Mesenchymal stem cell (in vitro differentiated cells and primary cell): ENCODE measurements around the gene EFR3B.

Experiments used
- DNase-seq: peaks from one replicate; pipeline ENCODE4 v3.0.0-alpha.2; 2013
- H2AFZ ChIP-seq: one replicate; pipeline ENCODE4 v1.6.1; 2013; ENCODE audit warnings: low read depth, mild to moderate bottlenecking, control low read depth, inconsistent platforms, low read length, moderate library complexity
- H2AK5ac ChIP-seq: 2 replicates; pipeline ENCODE4 v1.6.1; 2013; ENCODE audit warnings: low read length, moderate library complexity, mild to moderate bottlenecking, inconsistent platforms; ENCODE audit not compliant: severe bottlenecking
- H2BK120ac ChIP-seq: one replicate; pipeline ENCODE4 v1.6.1; 2013; ENCODE audit warnings: low read depth, mild to moderate bottlenecking, inconsistent platforms, low read length, moderate library complexity
- H2BK12ac ChIP-seq, 2 experiments: one replicate each; pipeline ENCODE4 v1.6.1; 2013; ENCODE audit warnings: inconsistent platforms in 2 of 2, low read length in 2 of 2, mild to moderate bottlenecking in 2 of 2, moderate library complexity in 2 of 2, control low read depth in 1 of 2
- H2BK15ac ChIP-seq: one replicate; pipeline ENCODE4 v1.6.1; 2013; ENCODE audit warnings: mild to moderate bottlenecking, low read depth, inconsistent platforms; ENCODE audit not compliant: poor library complexity, severe bottlenecking
- H2BK5ac ChIP-seq: 2 replicates; pipeline ENCODE4 v1.6.1; 2013; ENCODE audit warnings: low read depth, mild to moderate bottlenecking, low read length, control low read depth, inconsistent platforms; ENCODE audit not compliant: poor library complexity, severe bottlenecking
- H3K14ac ChIP-seq, 2 experiments: one replicate each; pipeline ENCODE4 v1.6.1; 2013; ENCODE audit warnings: inconsistent platforms in 2 of 2, low read length in 2 of 2, control low read depth in 1 of 2, mild to moderate bottlenecking in 1 of 2, moderate library complexity in 1 of 2
- H3K18ac ChIP-seq, 2 experiments: one replicate each; pipeline ENCODE4 v1.6.1; 2013; ENCODE audit warnings: inconsistent platforms in 2 of 2, low read length in 2 of 2, control low read depth in 1 of 2, low read depth in 1 of 2, mild to moderate bottlenecking in 1 of 2
- H3K23ac ChIP-seq, 2 experiments: one replicate each; pipeline ENCODE4 v1.6.1; 2013; ENCODE audit warnings: inconsistent platforms in 2 of 2, low read length in 2 of 2, mild to moderate bottlenecking in 2 of 2, moderate library complexity in 2 of 2, control low read depth in 1 of 2
- H3K27ac ChIP-seq: 2 replicates; pipeline ENCODE4 v1.5.1; 2013; ENCODE audit warnings: mild to moderate bottlenecking, moderate library complexity, low read length, control low read depth, inconsistent platforms; ENCODE audit not compliant: poor library complexity, severe bottlenecking
- H3K27me3 ChIP-seq, 2 experiments: 2 replicates each; pipeline versions ENCODE4 v1.6.1 to v1.7.0; 2013; ENCODE audit warnings: low read length in 2 of 2, mild to moderate bottlenecking in 2 of 2, moderate library complexity in 2 of 2, control low read depth in 1 of 2, inconsistent platforms in 1 of 2; ENCODE audit not compliant: control insufficient read depth in 1 of 2, insufficient read depth in 1 of 2
- H3K36me3 ChIP-seq, 2 experiments: 2 replicates each; pipeline versions ENCODE4 v1.6.1 to v1.7.0; 2013; ENCODE audit warnings: low read length in 2 of 2, control low read depth in 1 of 2, inconsistent platforms in 1 of 2, low read depth in 1 of 2, mild to moderate bottlenecking in 1 of 2; ENCODE audit not compliant: insufficient read depth in 2 of 2, control insufficient read depth in 1 of 2
- H3K4ac ChIP-seq, 2 experiments: one replicate each; pipeline ENCODE4 v1.6.1; 2013; ENCODE audit warnings: inconsistent platforms in 2 of 2, low read length in 2 of 2, mild to moderate bottlenecking in 2 of 2, moderate library complexity in 2 of 2, control low read depth in 1 of 2, low read depth in 1 of 2
- H3K4me1 ChIP-seq: 2 replicates; pipeline ENCODE4 v1.6.1; 2013; ENCODE audit warnings: low read depth, low read length, control low read depth; ENCODE audit not compliant: control insufficient read depth, insufficient read depth
- H3K4me2 ChIP-seq: 2 replicates; pipeline ENCODE4 v1.6.1; 2013; ENCODE audit warnings: low read length, mild to moderate bottlenecking, inconsistent platforms; ENCODE audit not compliant: poor library complexity, severe bottlenecking
- H3K4me3 ChIP-seq, 2 experiments: 2 replicates each; pipeline versions ENCODE4 v1.5.1 to v1.7.0; 2013; ENCODE audit warnings: low read length in 2 of 2, mild to moderate bottlenecking in 2 of 2, control low read depth in 1 of 2, low read depth in 1 of 2; ENCODE audit not compliant: insufficient read depth in 1 of 2
- H3K79me1 ChIP-seq: replicated peaks from 2 replicates; pipeline ENCODE4 v1.6.1; 2013; ENCODE audit warnings: mild to moderate bottlenecking, control low read depth, low read length, inconsistent platforms; ENCODE audit not compliant: poor library complexity, severe bottlenecking
- H3K9ac ChIP-seq: 2 replicates; pipeline ENCODE4 v1.7.0; 2013; ENCODE audit warnings: mild to moderate bottlenecking, low read length, moderate library complexity
- H3K9me3 ChIP-seq: 2 replicates; pipeline ENCODE4 v1.7.0; 2013; ENCODE audit warnings: mild to moderate bottlenecking, low read length; ENCODE audit not compliant: control insufficient read depth
- H4K8ac ChIP-seq: one replicate; pipeline ENCODE4 v1.6.1; 2013; ENCODE audit warnings: inconsistent platforms, mild to moderate bottlenecking, low read length, moderate library complexity
- H4K91ac ChIP-seq: one replicate; pipeline ENCODE4 v1.6.1; 2013; ENCODE audit warnings: mild to moderate bottlenecking, low read length, inconsistent platforms
- WGBS: methylation state at CpG from one replicate; pipeline ENCODE4 v1.1.7; 2013; ENCODE audit warnings: mixed read lengths; 5-methylcytosine and 5-hydroxymethylcytosine counted together

Gene EFR3B

DNA sequence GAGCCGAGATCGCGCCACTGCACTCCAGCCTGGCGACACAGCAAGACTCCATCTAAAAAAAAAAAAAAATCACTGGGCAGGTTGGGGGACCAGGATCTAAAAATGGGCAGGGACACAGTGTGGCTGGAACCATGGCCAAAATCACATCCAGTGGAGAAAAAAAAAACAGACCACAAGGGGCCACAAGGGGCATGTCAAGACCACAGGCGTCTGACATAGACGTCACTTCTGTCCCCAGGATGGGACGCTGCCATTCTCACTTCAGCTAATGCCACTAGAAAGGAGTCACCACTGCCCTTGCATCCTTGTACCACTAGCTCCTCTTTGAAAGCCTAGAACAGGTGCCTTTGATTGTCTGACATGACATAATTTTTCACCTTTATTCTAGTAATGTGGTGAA, 129.0 kb downstream of the EFR3B start:
- Histone ChIP-seq H3K14ac (no peak overlapping the region), H4K91ac (no peak overlapping the region), H3K4me1 (peaks cover 10% of the 10 kb centered on the region), H3K23ac (no peak overlapping the region), H3K27ac (no peak overlapping the region), H3K4me3 (no peak overlapping the region), H2BK12ac (no peak overlapping the region), H2BK120ac (no peak overlapping the region), H3K79me1 (no peaks in the 10 kb centered on the region), H2BK15ac (no peak overlapping the region), H3K36me3 (no peaks in the 10 kb centered on the region), H4K8ac (no peak overlapping the region), H3K4ac (no peak overlapping the region), H3K27me3 (peaks cover 68 to 75% of the 10 kb centered on the region in 2 experiments), H3K9ac (no peak overlapping the region), H3K18ac (no peak overlapping the region), H2AFZ (no peak overlapping the region), H3K4me2 (no peak overlapping the region), H2AK5ac (no peak overlapping the region), H2BK5ac (no peak overlapping the region), H3K9me3 (peaks cover 5% of the 10 kb centered on the region)
- DNase-seq = no peak
- 78% methylated on average over 3 of the region's 7 CpGs for WGBS

DNA sequence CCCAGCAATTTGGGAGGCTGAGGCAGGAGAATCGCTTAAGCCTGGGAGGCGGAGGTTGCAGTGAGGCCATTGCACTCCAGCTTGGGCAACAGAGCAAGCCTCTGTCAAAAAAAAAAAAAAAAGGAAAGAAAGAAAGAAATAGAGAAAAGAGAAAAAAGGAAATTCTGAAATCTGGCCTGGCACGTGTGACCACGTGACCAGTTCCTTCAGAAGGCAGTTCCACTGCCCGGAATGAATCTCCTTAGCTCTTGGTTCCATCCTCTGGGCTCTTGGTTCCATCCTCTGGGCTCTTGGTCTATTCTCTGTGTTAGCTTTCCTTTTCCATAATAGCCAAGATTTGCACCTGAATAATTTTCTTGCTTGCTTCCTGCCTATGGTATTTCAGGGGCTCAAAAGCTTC, 131.8 kb downstream of the EFR3B start:
- no peak overlapping the region for H3K18ac ChIP-seq
- no peak overlapping the region for H2BK15ac ChIP-seq
- H2BK12ac ChIP-seq = no peak overlapping the region
- no peak overlapping the region for H3K23ac ChIP-seq
- peaks cover under 1% of the 10 kb centered on the region for H3K4me1 ChIP-seq
- no peak overlapping the region for H3K14ac ChIP-seq
- 85% methylated on average over 5 of the region's 5 CpGs for whole genome bisulfite sequencing
- no peak overlapping the region for H2AFZ ChIP-seq
- H3K36me3 ChIP-seq = no peaks in the 10 kb centered on the region
- no peak overlapping the region for H4K8ac ChIP-seq
- H4K91ac ChIP-seq = no peak overlapping the region
- H2BK5ac ChIP-seq = no peak overlapping the region
- DNase-seq = no peak
- H3K27me3 ChIP-seq = peaks cover 54 to 69% of the 10 kb centered on the region in 2 experiments
- H3K4ac ChIP-seq = no peak overlapping the region
- H2AK5ac ChIP-seq = no peak overlapping the region
- H3K9ac ChIP-seq = no peak overlapping the region
- H3K4me3 ChIP-seq = no peak overlapping the region
- no peak overlapping the region for H2BK120ac ChIP-seq
- no peak overlapping the region for H3K27ac ChIP-seq
- no peaks in the 10 kb centered on the region for H3K79me1 ChIP-seq
- H3K4me2 ChIP-seq = no peak overlapping the region
- peaks cover 5% of the 10 kb centered on the region for H3K9me3 ChIP-seq

DNA sequence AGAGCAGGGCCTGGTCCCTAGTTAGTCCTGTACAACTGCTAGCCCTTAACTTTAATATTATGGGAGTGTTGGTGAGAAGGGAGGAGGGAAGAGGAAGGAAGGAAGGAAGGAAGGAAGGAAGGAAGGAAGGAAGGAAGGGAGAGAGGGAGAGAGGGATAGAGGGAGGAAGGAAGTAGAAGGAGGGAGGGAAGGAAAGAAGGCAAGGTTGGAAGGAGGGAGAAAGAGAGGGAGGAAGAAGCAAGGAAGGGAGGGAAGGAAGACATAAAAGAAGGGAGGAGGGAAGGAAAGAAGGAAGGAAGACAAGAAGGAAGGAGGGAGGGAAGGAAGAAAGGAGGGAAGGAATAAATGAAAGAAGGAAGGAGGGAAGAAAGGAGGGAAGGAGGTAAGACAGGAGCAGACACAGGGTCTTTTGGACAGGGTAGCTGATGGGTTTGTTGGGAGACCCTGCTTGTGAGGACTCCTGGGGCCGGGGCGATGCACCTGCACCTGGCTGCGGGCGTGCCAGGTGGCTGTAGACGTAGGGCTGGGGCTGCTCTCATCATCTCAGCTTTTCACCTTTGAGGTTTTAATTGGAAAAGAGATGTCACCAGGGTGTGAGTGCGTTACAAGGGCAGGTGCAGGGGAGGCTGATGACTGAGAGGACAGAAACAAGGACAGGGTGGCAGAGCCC, 132.5 kb downstream of the EFR3B start:
- H3K9me3 ChIP-seq = peaks cover 5% of the 10 kb centered on the region
- no peak overlapping the region for H3K18ac ChIP-seq
- H3K4me1 ChIP-seq = no peaks in the 10 kb centered on the region
- no peak for DNase-seq
- 87% methylated on average over 6 of the region's 6 CpGs for WGBS
- no peak overlapping the region for H2AK5ac ChIP-seq
- H3K14ac ChIP-seq = no peak overlapping the region
- H2BK5ac ChIP-seq = no peak overlapping the region
- H2BK12ac ChIP-seq = no peak overlapping the region
- H3K79me1 ChIP-seq = no peaks in the 10 kb centered on the region
- H3K4me2 ChIP-seq = no peak overlapping the region
- no peak overlapping the region for H2BK120ac ChIP-seq
- H4K91ac ChIP-seq = no peak overlapping the region
- H3K23ac ChIP-seq = no peak overlapping the region
- H3K27me3 ChIP-seq = peaks cover 54 to 69% of the 10 kb centered on the region in 2 experiments
- no peak overlapping the region for H2AFZ ChIP-seq
- no peak overlapping the region for H3K9ac ChIP-seq
- H3K4me3 ChIP-seq = peak overlapping the region in 1 of 2 experiments; percentile 5
- H4K8ac ChIP-seq = no peak overlapping the region
- no peak overlapping the region for H3K27ac ChIP-seq
- no peak overlapping the region for H3K4ac ChIP-seq
- no peak overlapping the region for H2BK15ac ChIP-seq
- no peaks in the 10 kb centered on the region for H3K36me3 ChIP-seq

- Histone ChIP-seq H3K79me1 (no peaks in the 10 kb centered on the region), H3K4me1 (no peaks in the 10 kb centered on the region), H3K4ac (no peak overlapping the region), H2BK15ac (no peak overlapping the region), H3K23ac (no peak overlapping the region), H3K4me2 (no peak overlapping the region), H2AK5ac (no peak overlapping the region), H2BK5ac (no peak overlapping the region), H3K36me3 (no peaks in the 10 kb centered on the region), H4K91ac (no peak overlapping the region), H3K9me3 (no peaks in the 10 kb centered on the region), H3K14ac (no peak overlapping the region), H2BK12ac (no peak overlapping the region), H2BK120ac (no peak overlapping the region), H2AFZ (no peak overlapping the region), H3K4me3 (no peak overlapping the region), H3K27ac (no peak overlapping the region), H3K18ac (no peak overlapping the region), H4K8ac (no peak overlapping the region), H3K27me3 (peaks cover 38 to 64% of the 10 kb centered on the region in 2 experiments), H3K9ac (no peak overlapping the region)
- DNase-seq = no peak
- WGBS = 82% methylated on average over 6 of the region's 6 CpGs
These were observed 134.3 kb downstream of the EFR3B start for GRCh38 chr2:25176138-25176537.
